GM18498 (cell line): ENCODE measurements around the gene SPOCK1.

Experiments
- ATAC-seq: cut with Tn5 transposase; IDR thresholded peaks from one replicate; pipeline ENCODE4 v1.9.1; 2021; ENCODE audit warnings: mild to moderate bottlenecking, moderate library complexity; ENCODE audit not compliant: unreplicated experiment

SPOCK1 gene

DNA sequence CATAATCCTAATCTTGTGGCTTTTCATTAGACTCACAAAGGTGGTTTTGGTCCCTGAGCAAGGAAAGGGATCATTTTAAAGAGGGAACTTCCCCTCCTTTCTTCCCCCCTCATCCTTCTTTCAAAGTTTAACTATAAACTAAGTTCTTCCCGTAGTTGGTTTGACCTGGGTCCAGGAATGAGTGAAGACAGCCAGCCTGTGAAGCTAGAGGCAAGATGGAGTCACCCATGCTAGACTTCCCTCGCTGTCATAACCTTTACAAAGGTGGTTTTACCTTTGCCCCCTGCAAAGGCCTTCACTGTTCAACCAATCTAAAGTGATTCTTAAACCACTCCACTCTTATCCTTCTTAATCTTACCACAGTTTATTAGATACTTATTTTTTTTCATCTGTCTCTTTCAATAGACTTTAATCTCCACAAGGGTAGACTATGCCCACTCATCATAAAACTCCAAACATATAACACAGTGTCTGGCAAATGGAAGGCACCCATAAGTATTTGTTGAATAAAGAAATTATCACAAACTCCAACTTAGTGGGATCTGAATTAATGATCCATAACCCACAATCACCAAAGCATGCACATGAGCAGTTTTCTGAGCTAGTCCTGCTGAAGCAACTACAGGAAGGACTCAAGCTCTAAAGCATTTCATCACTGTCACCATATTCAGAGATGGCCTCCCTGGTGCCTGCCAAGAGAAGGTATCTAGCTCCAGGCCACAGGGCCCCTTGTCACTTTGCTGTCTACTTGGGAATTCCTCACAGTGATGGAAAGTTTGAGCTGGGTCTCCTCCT, 369.0 kb downstream of the SPOCK1 start:
- no peak for ATAC-seq

GRCh38 chr5:137128012-137128411, 371.1 kb downstream of the SPOCK1 start:
- ATAC-seq: no peak

GRCh38 chr5:137126829-137127228, 372.3 kb downstream of the SPOCK1 start:
- ATAC-seq: no peak

- no peak for ATAC-seq
These were observed 376.6 kb downstream of the SPOCK1 start for GRCh38 chr5:137122558-137122957.

DNA sequence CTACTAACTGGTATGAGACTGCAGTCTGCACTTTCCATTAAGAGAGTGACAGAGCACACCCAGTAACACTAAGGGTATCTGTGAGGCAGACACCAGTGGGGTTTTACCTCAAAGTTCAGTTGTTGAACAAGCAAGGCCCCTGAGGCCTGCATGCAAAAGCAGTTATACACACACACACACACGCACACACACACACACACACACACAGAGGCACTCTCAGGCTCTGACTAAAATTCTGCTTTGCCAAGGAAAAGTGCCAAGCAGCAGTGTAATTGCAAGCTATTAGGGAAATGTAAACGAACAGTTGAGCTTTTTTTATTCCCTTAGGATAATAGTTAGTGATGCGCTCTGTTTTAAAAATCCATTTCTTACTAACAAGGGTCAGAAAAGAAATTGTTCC, 377.1 kb downstream of the SPOCK1 start:
- no peak for ATAC-seq

GRCh38 chr5:137119321-137119720, 379.8 kb downstream of the SPOCK1 start:
- ATAC-seq: no peak

DNA sequence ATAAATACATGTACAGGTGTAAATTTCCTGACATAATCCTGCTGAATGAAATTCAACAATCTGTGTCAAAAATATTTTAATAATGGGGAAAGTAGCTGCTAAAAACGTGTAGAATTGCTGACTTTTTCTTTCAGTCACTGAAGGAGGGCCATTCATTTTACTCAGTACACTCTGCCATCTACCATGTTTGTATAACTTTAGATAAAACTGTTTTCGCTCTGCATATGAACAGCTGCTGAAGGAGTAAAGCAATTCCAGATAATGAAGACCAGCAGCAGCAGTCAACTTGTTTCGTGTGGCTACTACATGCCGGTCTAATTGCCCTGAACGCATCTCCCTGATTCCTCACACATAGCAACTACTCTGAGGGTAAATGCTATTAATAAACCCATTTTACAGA, 380.5 kb downstream of the SPOCK1 start:
- ATAC-seq: no peak

- ATAC-seq: no peak
These were observed 384.0 kb downstream of the SPOCK1 start for GRCh38 chr5:137115152-137115551.

GRCh38 chr5:137114529-137114928, 384.6 kb downstream of the SPOCK1 start:
- ATAC-seq: no peak

- ATAC-seq: no peak
These were observed 385.2 kb downstream of the SPOCK1 start for GRCh38 chr5:137113939-137114338.

GRCh38 chr5:137113161-137113560, 386.0 kb downstream of the SPOCK1 start:
- no peak for ATAC-seq

GRCh38 chr5:137105351-137106035, 393.6 kb downstream of the SPOCK1 start:
- no peak for ATAC-seq

DNA sequence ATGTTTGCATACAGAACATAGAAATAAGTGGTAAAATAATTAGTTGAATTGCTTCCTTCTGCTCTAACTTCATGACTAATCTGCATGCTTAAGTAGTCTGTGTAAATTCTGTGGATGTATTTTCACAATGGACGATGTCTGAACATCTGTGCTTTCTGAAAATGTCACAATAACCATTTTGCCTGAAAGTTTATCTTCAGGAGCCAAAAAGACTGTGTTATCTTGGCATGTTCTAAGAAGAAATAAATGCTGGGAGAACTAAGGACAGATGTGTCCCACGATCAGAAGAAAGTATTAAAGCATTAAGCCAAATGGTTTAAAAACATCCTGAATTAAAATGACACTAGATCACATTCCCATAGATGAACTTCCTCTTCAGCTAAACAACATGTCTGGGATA, 397.6 kb downstream of the SPOCK1 start:
- ATAC-seq: no peak

DNA sequence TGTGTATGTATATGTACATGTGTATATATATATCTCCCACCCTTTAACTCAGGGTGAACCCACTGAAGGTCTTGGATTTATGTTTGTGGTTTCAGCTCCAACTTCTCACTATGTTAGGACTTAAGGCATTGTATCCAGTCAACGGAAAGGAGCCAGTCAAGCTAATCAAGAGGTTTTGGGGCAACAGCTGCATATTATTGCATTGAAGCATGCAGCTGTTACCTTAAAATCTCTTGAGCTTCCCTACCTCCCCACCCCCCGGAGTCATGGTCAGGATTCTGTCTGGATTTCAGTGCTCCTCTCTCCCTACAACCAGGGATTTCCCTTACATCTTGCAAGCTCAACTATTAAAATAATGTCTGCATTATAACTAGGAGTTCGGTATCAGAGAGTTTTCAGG, 399.5 kb downstream of the SPOCK1 start:
- ATAC-seq: no peak

DNA sequence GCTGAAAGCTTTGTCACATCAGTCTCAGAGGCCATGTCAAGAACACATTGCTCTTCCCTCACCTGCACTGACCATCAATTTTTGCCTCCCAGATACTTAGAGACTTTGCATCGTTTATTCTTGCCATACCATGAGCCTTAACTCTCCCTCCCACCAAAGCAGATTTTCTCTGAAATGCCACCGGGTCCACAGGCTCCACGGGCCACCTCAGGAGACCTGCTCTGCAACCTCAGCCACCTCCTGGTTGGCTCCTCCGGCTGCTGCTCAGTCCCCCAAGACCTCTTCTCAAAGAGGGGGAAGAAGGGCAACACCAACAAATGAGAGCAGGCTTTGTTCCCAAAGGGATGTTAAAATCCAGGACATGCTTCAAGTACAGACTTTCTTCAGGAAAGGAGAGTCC, 400.5 kb downstream of the SPOCK1 start:
- ATAC-seq: no peak

GRCh38 chr5:137098238-137098637, 400.9 kb downstream of the SPOCK1 start:
- ATAC-seq: no peak

- no peak for ATAC-seq
These were observed 401.9 kb downstream of the SPOCK1 start for GRCh38 chr5:137097203-137097602.

- ATAC-seq: no peak
These were observed 402.7 kb downstream of the SPOCK1 start for GRCh38 chr5:137096149-137097103.

- no peak for ATAC-seq
These were observed 403.5 kb downstream of the SPOCK1 start for GRCh38 chr5:137095597-137095996.

DNA sequence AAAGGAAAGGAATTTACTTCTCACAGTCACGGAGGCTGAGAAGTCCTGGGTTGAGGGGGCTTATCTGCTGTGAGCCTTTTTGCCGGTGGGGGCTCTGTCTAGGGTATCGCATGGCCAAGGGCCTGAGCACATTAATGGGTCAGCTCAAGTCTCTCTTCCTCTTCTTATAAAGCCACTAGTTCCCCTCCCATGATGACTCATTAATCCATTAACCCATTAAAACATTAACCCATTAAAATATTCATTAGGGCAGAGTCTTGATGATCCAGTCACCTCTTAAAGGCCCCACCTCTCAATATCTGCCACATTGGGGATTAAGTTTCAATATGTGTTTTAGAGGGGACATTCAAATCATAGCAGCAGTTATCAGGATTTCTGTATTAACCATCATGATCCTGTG, 406.3 kb downstream of the SPOCK1 start:
- no peak for ATAC-seq

- no peak for ATAC-seq
These were observed 407.7 kb downstream of the SPOCK1 start for GRCh38 chr5:137091472-137091871.
